ENCODE measurements around the gene SNX18. TPM values are rescaled to one million over a fixed set of nuclear protein-coding genes. Genes with fewer than 3 reads are reported as not detected.

Gene SNX18
- total and polyA plus RNA-seq, 2 of the 8 experiments (the other 6 are each of a cell fraction or from before 2014, with no cell fraction given) = 5.8 to 17.7 TPM

DNA sequence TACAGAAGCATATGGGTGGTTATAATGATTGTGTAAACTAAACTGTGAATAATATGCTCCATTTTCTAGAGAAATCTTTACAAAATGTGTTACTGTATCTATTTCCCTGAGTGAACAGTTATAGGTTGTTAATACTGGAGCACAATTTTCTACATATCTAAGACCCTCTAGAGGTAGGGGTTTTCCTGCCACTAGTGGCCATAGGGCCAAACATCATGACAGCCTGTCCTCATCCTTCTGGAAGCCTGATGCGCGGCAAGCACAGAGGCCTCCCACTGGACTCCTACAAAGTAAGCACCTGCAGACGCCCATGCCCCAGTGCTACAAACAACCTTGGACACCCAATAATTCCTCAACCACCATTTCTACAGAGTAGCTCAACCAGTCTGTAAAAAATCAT lies 1.9 kb upstream of the SNX18 start:
- H2BK120ac ChIP-seq (replicated peaks; ENCODE audit: low read depth, low read length) = no peak overlapping the region
- FAIRE-seq (no peak), DNase-seq (ENCODE audit: low read depth in 1 of 2, low spot score in 2 of 2) (no peak)
- H4K5ac ChIP-seq (ENCODE audit: insufficient read length, low read depth, low read length) = no peak overlapping the region
- no peak overlapping the region for H3K27ac ChIP-seq (ENCODE audit: low read depth, low read length)
- no peak overlapping the region for H3K9ac ChIP-seq (replicated peaks in 1 of 4; ENCODE audit: extremely low read depth in 1 of 4, low read depth in 3 of 4, low read length in 3 of 4)
- no peak overlapping the region for H3K18ac ChIP-seq (ENCODE audit: extremely low read depth, low read length)
- no peak overlapping the region for H2AFZ ChIP-seq (ENCODE audit: low read length)
- H2BK12ac ChIP-seq (ENCODE audit: low read depth, low read length) = no peak overlapping the region
- no peak overlapping the region for H3K14ac ChIP-seq (ENCODE audit: insufficient read length)
- TF ChIP-seq MAFK (IDR thresholded peaks at IDR 0.05; ENCODE audit: low read depth, low read length) = no peak
- TF ChIP-seq SAP30 (IDR thresholded peaks at IDR 0.05; ENCODE audit: insufficient read depth, insufficient replicate concordance, low read length) = no peak
- H4K20me1 ChIP-seq (replicated peaks in 1 of 2; ENCODE audit: control insufficient read depth in 1 of 2, insufficient read depth in 2 of 2, low read length in 2 of 2) = peaks cover 2 to 8% of the 10 kb centered on the region in 2 experiments
- no peak overlapping the region for H3K4me2 ChIP-seq (ENCODE audit: insufficient read depth in 1 of 2, low read depth in 2 of 2, low read length in 2 of 2)
- H3K56ac ChIP-seq (replicated peaks; ENCODE audit: insufficient read length, low read depth, low read length) = no peak overlapping the region
- H2AK5ac ChIP-seq (ENCODE audit: low read depth, low read length) = no peak overlapping the region
- H3K4ac ChIP-seq (replicated peaks; ENCODE audit: insufficient read length, low read depth, low read length) = no peak overlapping the region
- ChIA-PET POLR2A (ENCODE audit: partially characterized antibody) (no interaction called here), CTCF (ENCODE audit: partially characterized antibody) (interaction anchor here (0.6 to 4.6 kb wide), 11 partner anchors 12 to 380 kb away, joined by 3 to 58 read pairs (median 7); no protein-coding TSS in a partner anchor)
- H3K79me1 ChIP-seq (ENCODE audit: low read depth, low read length) = no peaks in the 10 kb centered on the region
- H3K79me2 ChIP-seq (ENCODE audit: control insufficient read depth in 1 of 2, insufficient read depth in 2 of 2, low read length in 2 of 2) = peaks cover 3 to 13% of the 10 kb centered on the region in 2 experiments; a peak in 3 of 4 replicates
- peaks cover 0 to 10% (median 7%) of the 10 kb centered on the region in 4 experiments; a peak in 5 of 7 replicates for H3K4me1 ChIP-seq (replicated peaks in 1 of 4; ENCODE audit: control insufficient read depth in 3 of 4, insufficient read depth in 4 of 4, low read length in 3 of 4)
- no peak overlapping the region for H2BK20ac ChIP-seq (ENCODE audit: low read length)
- no peak overlapping the region for H4K8ac ChIP-seq (ENCODE audit: extremely low read depth, insufficient read depth, low read length)
- peaks cover 0 to 3% (median 0%) of the 10 kb centered on the region in 4 experiments; a peak in 1 of 8 replicates for H3K36me3 ChIP-seq (ENCODE audit: control insufficient read depth in 2 of 4, insufficient read depth in 4 of 4, low read length in 3 of 4)
- 93% methylated on average over 3 of the region's 3 CpGs; no CpG with 5 or more reads in 1 of the 2 experiments for WGBS, 2 experiments (ENCODE audit: extremely low coverage in 1 of 2, insufficient coverage in 1 of 2, insufficient read length in 1 of 2, insufficient replicate concordance in 2 of 2, low coverage in 1 of 2, low lambda C conversion rate in 2 of 2, missing lambda C conversion rate in 1 of 2)
- H2BK5ac ChIP-seq (ENCODE audit: low read depth, low read length) = no peak overlapping the region
- H3K23me2 ChIP-seq (ENCODE audit: low read depth, low read length) = peaks cover 3% of the 10 kb centered on the region
- peaks cover 0 to 7% of the 10 kb centered on the region in 2 experiments; a peak in 1 of 4 replicates for H3K9me3 ChIP-seq (ENCODE audit: insufficient read depth in 2 of 2, low read depth in 1 of 2, low read length in 1 of 2)
- H3K23ac ChIP-seq (ENCODE audit: insufficient read length) = no peak overlapping the region
- H3K27me3 ChIP-seq (replicated peaks in 1 of 4; ENCODE audit: control insufficient read depth in 3 of 4, extremely low read depth in 1 of 4, insufficient read depth in 3 of 4, low read length in 3 of 4) = peaks cover 0 to 16% (median 12%) of the 10 kb centered on the region in 4 experiments; a peak in 5 of 7 replicates
- no peak overlapping the region for H2BK15ac ChIP-seq (ENCODE audit: low read length)
- H3K4me3 ChIP-seq (ENCODE audit: extremely low read depth in 1 of 4, insufficient read depth in 2 of 4, low read depth in 3 of 4, low read length in 4 of 4) = no peak overlapping the region
- H4K91ac ChIP-seq (replicated peaks; ENCODE audit: insufficient read length, low read length) = no peak overlapping the region

All from H1 (cell line).